NT2/D1 (cell line): ENCODE measurements around the gene TMC5.

Experiments used
- DNase-seq: peaks from one replicate; pipeline ENCODE4 v3.0.0-alpha.2; 2011; ENCODE audit warnings: low read depth, low spot score
- H3K27me3 ChIP-seq: 2 replicates; pipeline ENCODE4 v1.6.0; 2011; ENCODE audit warnings: mild to moderate bottlenecking; ENCODE audit not compliant: insufficient read length, insufficient read depth
- H3K36me3 ChIP-seq: 2 replicates; pipeline ENCODE4 v1.6.1; 2011; ENCODE audit warnings: mild to moderate bottlenecking, low read length, mixed read lengths; ENCODE audit not compliant: insufficient read depth, insufficient read length
- H3K4me1 ChIP-seq: 2 replicates; pipeline ENCODE4 v1.5.1; 2011; ENCODE audit not compliant: insufficient read depth, insufficient read length
- H3K4me3 ChIP-seq: 2 replicates; pipeline ENCODE4 v1.5.1; 2011; ENCODE audit warnings: low read depth; ENCODE audit not compliant: insufficient read length
- H3K9ac ChIP-seq: 2 replicates; pipeline ENCODE4 v1.6.0; 2011; ENCODE audit warnings: low read depth; ENCODE audit not compliant: insufficient read length
- H3K9me3 ChIP-seq: 2 replicates; pipeline ENCODE4 v1.5.1; 2011; ENCODE audit warnings: mild to moderate bottlenecking, low read length; ENCODE audit not compliant: insufficient read depth
- SUZ12 ChIP-seq: IDR thresholded peaks from 2 replicates; pipeline ENCODE4 v1.6.1; 2011; ENCODE audit not compliant: insufficient read length, insufficient read depth; ENCODE audit errors: extremely low read depth
- YY1 ChIP-seq: IDR thresholded peaks from 2 replicates; pipeline ENCODE4 v1.6.1; 2011; ENCODE audit not compliant: insufficient read length, insufficient read depth
- ZNF274 ChIP-seq: IDR thresholded peaks from 2 replicates; pipeline ENCODE4 v1.6.1; 2011; ENCODE audit warnings: mild to moderate bottlenecking, low read depth, low read length

The TMC5 gene

GRCh38 chr16:19548144-19548543 is 130.5 kb downstream of the TMC5 start:
- Histone ChIP-seq H3K4me1 (no peaks in the 10 kb centered on the region), H3K9me3 (no peaks in the 10 kb centered on the region), H3K36me3 (peaks cover 61% of the 10 kb centered on the region), H3K4me3 (no peak overlapping the region), H3K27me3 (no peaks in the 10 kb centered on the region), H3K9ac (no peak overlapping the region)
- DNase-seq = no peak
- TF ChIP-seq YY1 (no peak), ZNF274 (no peak), SUZ12 (no peak)
